Stimulated activated CD4-positive, alpha-beta T cell treated with anti-CD3 and anti-CD28 coated beads, Interleukin-1b, Interleukin-23, amount 100 ng/mL, for 4 hours (primary cell): ENCODE measurements around the gene PLXNA2.

Source experiments
- DNase-seq, 2 donors: peaks; one replicate each; pipeline ENCODE4 v3.0.0-alpha.2; 2020; ENCODE audit warnings: low read depth in 2 of 2

The PLXNA2 gene

GRCh38 chr1:208118841-208119606 lies 125.2 kb downstream of the PLXNA2 start:
- no peak for DNase-seq

GRCh38 chr1:208118306-208118705 lies 125.9 kb downstream of the PLXNA2 start:
- no peak for DNase-seq

GRCh38 chr1:208117826-208118225 lies 126.4 kb downstream of the PLXNA2 start:
- DNase-seq = no peak

GRCh38 chr1:208117409-208117808 lies 126.8 kb downstream of the PLXNA2 start:
- DNase-seq = no peak

- DNase-seq = no peak
These were observed 128.1 kb downstream of the PLXNA2 start for GRCh38 chr1:208115924-208116640.

- DNase-seq = no peak
These were observed 131.2 kb downstream of the PLXNA2 start for GRCh38 chr1:208113011-208113410.

GRCh38 chr1:208112401-208112800 lies 131.8 kb downstream of the PLXNA2 start:
- DNase-seq = no peak

GRCh38 chr1:208111646-208112190 lies 132.5 kb downstream of the PLXNA2 start:
- no peak for DNase-seq

GRCh38 chr1:208110296-208110695 lies 133.9 kb downstream of the PLXNA2 start:
- DNase-seq = no peak

- DNase-seq = no peak
These were observed 135.4 kb downstream of the PLXNA2 start for GRCh38 chr1:208108646-208109330.

GRCh38 chr1:208108213-208108608 lies 136.0 kb downstream of the PLXNA2 start:
- no peak for DNase-seq

- DNase-seq = no peak
These were observed 136.6 kb downstream of the PLXNA2 start for GRCh38 chr1:208107425-208108212.

GRCh38 chr1:208106218-208106617 lies 138.0 kb downstream of the PLXNA2 start:
- no peak for DNase-seq

- DNase-seq = no peak
These were observed 138.4 kb downstream of the PLXNA2 start for GRCh38 chr1:208105756-208106155.

GRCh38 chr1:208103597-208104513 lies 140.3 kb downstream of the PLXNA2 start:
- no peak for DNase-seq

GRCh38 chr1:208101661-208102431 lies 142.3 kb downstream of the PLXNA2 start:
- no peak for DNase-seq

GRCh38 chr1:208100906-208101305 lies 143.3 kb downstream of the PLXNA2 start:
- no peak for DNase-seq

GRCh38 chr1:208100106-208100505 lies 144.1 kb downstream of the PLXNA2 start:
- DNase-seq = no peak

- DNase-seq = no peak
These were observed 145.4 kb downstream of the PLXNA2 start for GRCh38 chr1:208098773-208099172.
